Endothelial cell of umbilical vein (primary cell): Measurements from ENCODE around the gene CLSTN2.

Experiments
- EZH2 ChIP-seq: IDR thresholded peaks from 2 replicates; pipeline ENCODE4 v1.6.1; 2012; ENCODE audit warnings: borderline replicate concordance, low read depth, mild to moderate bottlenecking, moderate library complexity, low read length, inconsistent platforms; ENCODE audit not compliant: severe bottlenecking
- FOS ChIP-seq: IDR thresholded peaks from 2 replicates; pipeline ENCODE4 v1.6.1; 2011; ENCODE audit warnings: mild to moderate bottlenecking, low read length, moderate library complexity, borderline replicate concordance; ENCODE audit not compliant: insufficient read depth
- GATA2 ChIP-seq: IDR thresholded peaks from 2 replicates; pipeline ENCODE4 v1.7.0; 2011; ENCODE audit warnings: low read depth, mild to moderate bottlenecking, moderate library complexity, mixed read lengths, low read length; ENCODE audit not compliant: insufficient read length, insufficient read depth
- JUN ChIP-seq: IDR thresholded peaks from 2 replicates; pipeline ENCODE4 v1.6.1; 2011; ENCODE audit warnings: borderline replicate concordance, low read depth; ENCODE audit not compliant: insufficient read length, insufficient read depth
- MAX ChIP-seq: IDR thresholded peaks from 2 replicates; pipeline ENCODE4 v1.6.1; 2011; ENCODE audit not compliant: insufficient read depth, insufficient read length
- MYC ChIP-seq: IDR thresholded peaks from one replicate; pipeline ENCODE4 v1.6.1; 2011; ENCODE audit warnings: mild to moderate bottlenecking, low read depth, low read length
- POLR2A ChIP-seq: IDR thresholded peaks from 2 replicates; pipeline ENCODE4 v1.6.1; 2012; ENCODE audit warnings: low read depth, mild to moderate bottlenecking, control low read depth, low read length
- POLR2AphosphoS5 ChIP-seq: IDR thresholded peaks from 2 replicates; pipeline ENCODE4 v1.6.1; 2012; ENCODE audit warnings: low read depth, mild to moderate bottlenecking, control low read depth, low read length, moderate library complexity; ENCODE audit not compliant: insufficient read depth
- TF ChIP-seq, protein P1 (sequence below), 2 donors: IDR thresholded peaks; 1 replicate in 1 of 2; 2 replicates in 1 of 2; pipeline ENCODE4 v1.5.1; 2011; ENCODE audit warnings: low read length in 2 of 2, mild to moderate bottlenecking in 2 of 2, moderate library complexity in 2 of 2, control low read depth in 1 of 2, inconsistent platforms in 1 of 2, low read depth in 1 of 2; ENCODE audit not compliant: insufficient read depth in 1 of 2; ENCODE audit errors: extremely low read depth in 1 of 2

DNA sequence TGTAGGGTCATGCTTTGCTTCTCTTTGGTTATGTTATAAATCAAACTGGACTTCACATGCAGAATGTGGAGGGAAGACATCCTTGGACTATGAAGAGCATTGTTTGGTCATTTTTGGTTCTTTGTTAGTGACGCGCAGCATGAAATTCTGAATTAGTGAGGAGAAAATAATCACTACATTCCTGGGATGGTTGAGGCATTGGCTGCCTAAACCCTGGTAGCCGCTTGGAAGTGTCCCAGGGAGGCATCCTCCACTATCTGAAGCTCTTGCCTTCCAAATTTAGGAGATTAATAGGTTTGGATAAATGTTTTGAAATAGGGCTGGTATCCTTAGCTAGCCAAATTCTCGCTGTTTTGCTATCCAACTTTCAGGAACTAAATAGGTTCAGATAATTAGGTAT lies 96.2 kb downstream of the CLSTN2 start:
- TF ChIP-seq MAX (no peak), POLR2A (no peak), EZH2 (no peak), POLR2AphosphoS5 (no peak), JUN (no peak), FOS (no peak), MYC (no peak), GATA2 (no peak)
- TF ChIP-seq, protein P1, sequence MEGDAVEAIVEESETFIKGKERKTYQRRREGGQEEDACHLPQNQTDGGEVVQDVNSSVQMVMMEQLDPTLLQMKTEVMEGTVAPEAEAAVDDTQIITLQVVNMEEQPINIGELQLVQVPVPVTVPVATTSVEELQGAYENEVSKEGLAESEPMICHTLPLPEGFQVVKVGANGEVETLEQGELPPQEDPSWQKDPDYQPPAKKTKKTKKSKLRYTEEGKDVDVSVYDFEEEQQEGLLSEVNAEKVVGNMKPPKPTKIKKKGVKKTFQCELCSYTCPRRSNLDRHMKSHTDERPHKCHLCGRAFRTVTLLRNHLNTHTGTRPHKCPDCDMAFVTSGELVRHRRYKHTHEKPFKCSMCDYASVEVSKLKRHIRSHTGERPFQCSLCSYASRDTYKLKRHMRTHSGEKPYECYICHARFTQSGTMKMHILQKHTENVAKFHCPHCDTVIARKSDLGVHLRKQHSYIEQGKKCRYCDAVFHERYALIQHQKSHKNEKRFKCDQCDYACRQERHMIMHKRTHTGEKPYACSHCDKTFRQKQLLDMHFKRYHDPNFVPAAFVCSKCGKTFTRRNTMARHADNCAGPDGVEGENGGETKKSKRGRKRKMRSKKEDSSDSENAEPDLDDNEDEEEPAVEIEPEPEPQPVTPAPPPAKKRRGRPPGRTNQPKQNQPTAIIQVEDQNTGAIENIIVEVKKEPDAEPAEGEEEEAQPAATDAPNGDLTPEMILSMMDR (IDR thresholded peaks at IDR 0.05; ENCODE audit: extremely low read depth in 1 of 2, insufficient read depth in 1 of 2, low read depth in 1 of 2, low read length in 2 of 2): no peak
